DMS114 treated with DMSO at 0.1 percent for 48 hours (cell line): ENCODE data around the gene OOSP3.
"Not testable (repeated sequence)": the region's sequence is repeated elsewhere in the genome, so short reads cannot be mapped to it uniquely, and the experiment has no call there.

Source experiments
- DNase-seq: peaks from one replicate; lab custom pipeline; 2025; ENCODE audit not compliant: unreplicated experiment; lab: John Stamatoyannopoulos, UW

The OOSP3 gene

GRCh38 chr11:59878575-59878974, at the start of gene OOSP3:
Gene OOSP3, plus strand, starts transcription at chr11:59878782. Its CDS starts 27 bp downstream, at chr11:59878809.
- no peak for DNase-seq

GRCh38 chr11:59829358-59829757, 49.2 kb upstream of the OOSP3 start:
- no peak for DNase-seq

GRCh38 chr11:59833602-59834001, 45.0 kb upstream of the OOSP3 start:
- DNase-seq, result no peak

- DNase-seq, result no peak
These were observed 39.0 kb upstream of the OOSP3 start for GRCh38 chr11:59839615-59840014.

- no peak for DNase-seq
These were observed 37.1 kb upstream of the OOSP3 start for GRCh38 chr11:59841514-59841913.

GRCh38 chr11:59842316-59842715, 36.3 kb upstream of the OOSP3 start:
- DNase-seq, result no peak

GRCh38 chr11:59845399-59845798, 33.2 kb upstream of the OOSP3 start, which contains the start of gene CBLIF:
Gene CBLIF, minus strand, starts transcription at chr11:59845499. Its CDS starts 46 bp downstream, at chr11:59845453.
- no peak for DNase-seq

GRCh38 chr11:59846556-59846955, 32.0 kb upstream of the OOSP3 start:
- DNase-seq, result no peak

GRCh38 chr11:59847626-59848025, 31.0 kb upstream of the OOSP3 start:
- DNase-seq, result no peak

GRCh38 chr11:59848439-59848838, 30.1 kb upstream of the OOSP3 start:
- not testable (repeated sequence) for DNase-seq

- no peak for DNase-seq
These were observed 29.5 kb upstream of the OOSP3 start for GRCh38 chr11:59849129-59849528.

GRCh38 chr11:59849551-59849950, 29.0 kb upstream of the OOSP3 start:
- DNase-seq, result not testable (repeated sequence)

GRCh38 chr11:59851416-59851815, 27.2 kb upstream of the OOSP3 start:
- DNase-seq, result not testable (repeated sequence)

- DNase-seq, result no peak
These were observed 23.7 kb upstream of the OOSP3 start for GRCh38 chr11:59854871-59855270.

- DNase-seq, result no peak
These were observed 20.8 kb upstream of the OOSP3 start for GRCh38 chr11:59857439-59858434.

- DNase-seq, result no peak
These were observed 18.9 kb upstream of the OOSP3 start for GRCh38 chr11:59859673-59860072.

GRCh38 chr11:59862252-59862651, 16.3 kb upstream of the OOSP3 start:
- DNase-seq, result no peak

- DNase-seq, result no peak
These were observed 13.6 kb upstream of the OOSP3 start for GRCh38 chr11:59865031-59865430.

- no peak for DNase-seq
These were observed 12.2 kb upstream of the OOSP3 start, which contains the start of gene TCN1 for GRCh38 chr11:59866397-59866796. Gene TCN1, minus strand, starts transcription at chr11:59866487. Its CDS starts 17 bp downstream, at chr11:59866470.

- DNase-seq, result no peak
These were observed 11.7 kb upstream of the OOSP3 start for GRCh38 chr11:59866836-59867235.

- no peak for DNase-seq
These were observed 10.6 kb upstream of the OOSP3 start for GRCh38 chr11:59867946-59868345.

- no peak for DNase-seq
These were observed 6.5 kb upstream of the OOSP3 start for GRCh38 chr11:59872076-59872475.
